Astrocyte (in vitro differentiated cells and primary cell): ENCODE results near the gene GABRQ. TPM values are rescaled to one million over a fixed set of nuclear protein-coding genes. Genes with fewer than 3 reads are reported as not detected.
"Not testable (repeated sequence)": the region's sequence is repeated elsewhere in the genome, so short reads cannot be mapped to it uniquely, and the experiment has no call there.

Experiments used
- DNase-seq: peaks from one replicate; pipeline ENCODE4 v3.0.0-alpha.2; 2010; ENCODE audit warnings: low read depth
- FAIRE-seq: peaks from 2 replicates; lab custom pipeline; 2011; peaks lifted over from hg19 to GRCh38; lab: Jason Lieb, UNC
- H2AFZ ChIP-seq: 2 replicates; pipeline ENCODE4 v1.6.0; 2012; ENCODE audit warnings: low read depth, low read length, inconsistent platforms
- H3K27ac ChIP-seq: 2 replicates; pipeline ENCODE4 v1.5.1; 2011; ENCODE audit warnings: low read depth, low read length, inconsistent platforms
- H3K27me3 ChIP-seq: 2 replicates; pipeline ENCODE4 v1.6.0; 2011; ENCODE audit warnings: low read length, inconsistent platforms; ENCODE audit not compliant: insufficient read depth
- H3K36me3 ChIP-seq: 2 replicates; pipeline ENCODE4 v1.5.1; 2011; ENCODE audit warnings: low read length, inconsistent platforms; ENCODE audit not compliant: insufficient read depth
- H3K4me1 ChIP-seq: 2 replicates; pipeline ENCODE4 v1.5.1; 2011; ENCODE audit warnings: low read length, inconsistent platforms; ENCODE audit not compliant: insufficient read depth
- H3K4me2 ChIP-seq: 2 replicates; pipeline ENCODE4 v1.6.0; 2012; ENCODE audit warnings: low read length, inconsistent platforms
- H3K4me3 ChIP-seq: 2 replicates; pipeline ENCODE4 v1.5.1; 2011; ENCODE audit warnings: low read depth, mild to moderate bottlenecking, low read length, inconsistent platforms; ENCODE audit not compliant: insufficient read depth
- H3K79me2 ChIP-seq: 2 replicates; pipeline ENCODE4 v1.6.0; 2012; ENCODE audit warnings: mild to moderate bottlenecking, low read length, inconsistent platforms; ENCODE audit not compliant: insufficient read depth
- H3K9ac ChIP-seq: 2 replicates; pipeline ENCODE4 v1.6.0; 2012; ENCODE audit warnings: mild to moderate bottlenecking, low read length, inconsistent platforms
- H3K9me3 ChIP-seq: 2 replicates; pipeline ENCODE4 v1.5.1; 2012; ENCODE audit warnings: low read depth, mild to moderate bottlenecking, low read length, inconsistent platforms; ENCODE audit not compliant: insufficient read depth
- H4K20me1 ChIP-seq: 2 replicates; pipeline ENCODE4 v1.6.0; 2012; ENCODE audit warnings: low read length, inconsistent platforms; ENCODE audit not compliant: insufficient read depth
- H3K27ac Mint-ChIP-seq: one replicate; pipeline ENCODE4 v1.8.0; 2021; ENCODE audit warnings: mild to moderate bottlenecking, mixed read lengths; ENCODE audit not compliant: unreplicated experiment
- H3K27me3 Mint-ChIP-seq: one replicate; pipeline ENCODE4 v1.8.0; 2021; ENCODE audit warnings: low read depth, mixed read lengths; ENCODE audit not compliant: unreplicated experiment
- H3K36me3 Mint-ChIP-seq: one replicate; pipeline ENCODE4 v1.8.0; 2021; ENCODE audit warnings: low read depth, mixed read lengths; ENCODE audit not compliant: unreplicated experiment
- H3K4me1 Mint-ChIP-seq: one replicate; pipeline ENCODE4 v1.8.0; 2021; ENCODE audit warnings: low read depth, mixed read lengths; ENCODE audit not compliant: unreplicated experiment
- H3K4me3 Mint-ChIP-seq: one replicate; pipeline ENCODE4 v1.8.0; 2021; ENCODE audit warnings: mild to moderate bottlenecking, moderate library complexity, mixed read lengths; ENCODE audit not compliant: unreplicated experiment
- H3K9me3 Mint-ChIP-seq: one replicate; pipeline ENCODE4 v1.8.0; 2021; ENCODE audit warnings: mild to moderate bottlenecking, mixed read lengths; ENCODE audit not compliant: unreplicated experiment
- total RNA-seq: library from RNA; stranded (reverse); gene quantifications from 2 replicates; pipeline ENCODE4 v1.2.1, GENCODE V29; 2021

Gene GABRQ
- total RNA-seq, 1 donor from 2014 or later = 0.41 TPM

DNA sequence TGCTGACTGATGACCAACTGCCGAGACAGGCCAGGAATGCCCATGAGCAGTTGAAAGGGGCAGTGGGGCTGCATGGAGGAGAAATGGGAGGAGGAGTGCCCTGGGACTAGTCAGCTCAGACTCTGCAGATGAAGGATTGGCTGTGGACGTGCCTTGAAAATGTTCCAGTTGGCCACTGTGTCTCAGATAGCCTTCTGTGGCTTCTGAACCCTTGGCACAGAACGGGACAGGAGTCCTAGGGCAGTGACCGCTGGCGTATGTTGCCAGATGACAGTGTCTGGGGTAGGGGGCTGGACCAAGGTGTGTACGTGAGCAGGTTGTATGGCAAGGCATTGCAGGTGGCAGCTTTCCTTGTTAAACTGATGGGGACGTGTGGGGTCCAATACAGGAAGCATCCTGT is 68.8 kb downstream of the GABRQ start:
- H3K36me3 Mint-ChIP-seq, H3K27me3 Mint-ChIP-seq, H3K9me3 ChIP-seq, H2AFZ ChIP-seq, DNase-seq, H3K4me3 ChIP-seq, H3K4me1 Mint-ChIP-seq, H3K36me3 ChIP-seq, H3K4me2 ChIP-seq, H3K4me3 Mint-ChIP-seq, FAIRE-seq, H3K27me3 ChIP-seq, H3K9ac ChIP-seq, H3K9me3 Mint-ChIP-seq, H4K20me1 ChIP-seq, H3K4me1 ChIP-seq, H3K79me2 ChIP-seq, H3K27ac ChIP-seq, H3K27ac Mint-ChIP-seq: not testable (repeated sequence)

Other genes with a start within 250 kb of the GABRQ start
- gene GABRA3, start 186.6 kb upstream of the GABRQ start, total RNA-seq = 1.1 and 1.4 TPM in 2 replicates
- 0.36 and 0.58 TPM in 2 replicates for gene MAGEA3, start 60.9 kb downstream of the GABRQ start, total RNA-seq
- not detected in 2 replicates for gene CSAG2, start 71.4 kb downstream of the GABRQ start, total RNA-seq
- 1.2 and 2.9 TPM in 2 replicates for gene MAGEA2B, start 76.7 kb downstream of the GABRQ start, total RNA-seq
- gene CSAG1, start 95.8 kb downstream of the GABRQ start, total RNA-seq = 0.75 and 1.2 TPM in 2 replicates
- gene MAGEA12, start 95.9 kb downstream of the GABRQ start, total RNA-seq = 0.62 and 0.98 TPM in 2 replicates
- 6.1 and 7.1 TPM in 2 replicates for gene MAGEA2, start 115.9 kb downstream of the GABRQ start, total RNA-seq
- 6.4 and 6.6 TPM in 2 replicates for gene CSAG3, start 121.3 kb downstream of the GABRQ start, total RNA-seq
- 0.70 and 0.89 TPM in 2 replicates for gene MAGEA6, start 131.8 kb downstream of the GABRQ start, total RNA-seq
- 31.8 and 38.0 TPM in 2 replicates for gene CETN2, start 192.9 kb downstream of the GABRQ start, total RNA-seq
- gene NSDHL, start 193.2 kb downstream of the GABRQ start, total RNA-seq = 25.5 and 34.2 TPM in 2 replicates